K562 (cell line): Measurements from ENCODE around the gene KIF19. TPM values are rescaled to one million over a fixed set of nuclear protein-coding genes. Genes with fewer than 3 reads are reported as not detected.

Experiments used
- ATAC-seq: fragments of 200-7000 bp; cut with Tn5 transposase; 3 replicates; pipeline ENCODE4 v1.9.1; 2020; ENCODE audit warnings: moderate library complexity
- BruUV-seq: library from RNA; stranded (reverse); fragments of 400-500 nt; replicated peaks from 2 replicates; lab custom pipeline; 2021; lab: Mats Ljungman, UMichigan
- CTCF ChIA-PET: fragments of 300-600 bp; formaldehyde crosslinking; extraction: SDS; loops from one replicate; lab custom pipeline; 2021; ENCODE audit warnings: low intra/inter-chr PET ratio; lab: Yijun Ruan, JAX
- POLR2A ChIA-PET: fragments of 300-600, 350-650 bp; sonication (Branson Sonifier 250); formaldehyde crosslinking; extraction: SDS; loops from one replicate; lab custom pipeline; 2021; ENCODE audit warnings: antibody characterized with exemption, inconsistent platforms; lab: Yijun Ruan, JAX
- DNase-seq, 4 experiments: peaks; one replicate each; pipeline versions ENCODE4 v3.0.0 to v3.0.0-alpha.2; 2011 to 2018; ENCODE audit warnings: low spot score in 3 of 4, mixed read lengths in 3 of 4; ENCODE audit errors: extremely low read depth in 1 of 4
- FAIRE-seq: peaks from 2 replicates; lab custom pipeline; 2011; peaks lifted over from hg19 to GRCh38; lab: Jason Lieb, UNC
- H2AFZ ChIP-seq: 2 replicates; pipeline ENCODE4 v1.6.0; 2011; ENCODE audit warnings: low read depth, low read length, control low read depth, inconsistent platforms
- H3K27ac ChIP-seq: fragments of 200-600 bp; 3 replicates; pipeline ENCODE4 v1.8.0; 2011; ENCODE audit warnings: low read depth, mild to moderate bottlenecking, control low read depth, inconsistent platforms, low read length, moderate library complexity, mixed read lengths; ENCODE audit errors: extremely low read depth
- H3K27me3 ChIP-seq, 2 experiments: fragments of 300-600 bp in 1 of 2; 2 replicates in 1 of 2; 3 replicates in 1 of 2; pipeline versions ENCODE4 v1.6.0 to v1.8.0; 2011; ENCODE audit warnings: inconsistent platforms in 2 of 2, low read length in 2 of 2, mild to moderate bottlenecking in 1 of 2, mixed read lengths in 1 of 2, moderate library complexity in 1 of 2; ENCODE audit not compliant: control insufficient read depth in 2 of 2, insufficient read depth in 2 of 2
- H3K36me3 ChIP-seq: fragments of 300-600 bp; 3 replicates; pipeline ENCODE4 v1.8.0; 2011; ENCODE audit warnings: mild to moderate bottlenecking, low read length, inconsistent platforms; ENCODE audit not compliant: control insufficient read depth, insufficient read depth
- H3K4me1 ChIP-seq, 2 experiments: fragments of 200-600 bp in 1 of 2; replicated peaks in 1 of 2; 2 replicates in 1 of 2; 3 replicates in 1 of 2; pipeline versions ENCODE4 v1.5.1 to v1.8.0; 2011; ENCODE audit warnings: inconsistent platforms in 2 of 2, low read length in 2 of 2, mild to moderate bottlenecking in 1 of 2, mixed read lengths in 1 of 2, moderate library complexity in 1 of 2; ENCODE audit not compliant: control insufficient read depth in 2 of 2, insufficient read depth in 2 of 2
- H3K4me2 ChIP-seq: 2 replicates; pipeline ENCODE4 v1.6.1; 2011; ENCODE audit warnings: low read length, control low read depth, inconsistent platforms, mixed read lengths; ENCODE audit not compliant: insufficient read depth
- H3K4me3 ChIP-seq: fragments of 200-600 bp; sonication (generic), shearing (Covaris generic); 2 replicates; pipeline ENCODE4 v1.5.1; 2016; ENCODE audit warnings: control low read depth, inconsistent platforms
- H3K79me2 ChIP-seq: fragments of 200-600 bp; 3 replicates; pipeline ENCODE4 v1.8.0; 2011; ENCODE audit warnings: low read length, inconsistent platforms; ENCODE audit not compliant: control insufficient read depth, insufficient read depth
- H3K9ac ChIP-seq, 2 experiments: 2 replicates each; pipeline versions ENCODE4 v1.6.0 to v1.6.1; 2011; ENCODE audit warnings: low read depth in 2 of 2, low read length in 2 of 2, control low read depth in 1 of 2, inconsistent platforms in 1 of 2, mild to moderate bottlenecking in 1 of 2, mixed read lengths in 1 of 2; ENCODE audit not compliant: insufficient read depth in 1 of 2
- H3K9me1 ChIP-seq: one replicate; pipeline ENCODE4 v1.6.0; 2011; ENCODE audit warnings: inconsistent platforms, mild to moderate bottlenecking, low read length, moderate library complexity; ENCODE audit not compliant: control insufficient read depth, insufficient read depth
- H3K9me3 ChIP-seq: replicated peaks from 2 replicates; pipeline ENCODE4 v1.5.1; 2011; ENCODE audit warnings: low read depth, low read length, inconsistent platforms; ENCODE audit not compliant: control insufficient read depth, insufficient read depth
- H4K20me1 ChIP-seq: replicated peaks from 2 replicates; pipeline ENCODE4 v1.6.1; 2011; ENCODE audit warnings: low read length, inconsistent platforms, mixed read lengths; ENCODE audit not compliant: control insufficient read depth, insufficient read depth
- BRF2 ChIP-seq: IDR thresholded peaks from 3 replicates; pipeline ENCODE4 v1.6.1; 2011; ENCODE audit warnings: borderline replicate concordance, mild to moderate bottlenecking; ENCODE audit not compliant: insufficient read length, insufficient read depth
- CBFA2T2 ChIP-seq: fragments of 450-650 bp; conservative IDR thresholded peaks from 2 replicates; pipeline ENCODE4 v1.6.1; 2017; ENCODE audit warnings: mild to moderate bottlenecking
- MCM5 ChIP-seq: fragments of 450-650 bp; IDR thresholded peaks from 2 replicates; pipeline ENCODE4 v1.6.1; 2016; ENCODE audit warnings: low read depth
- SIRT6 ChIP-seq: IDR thresholded peaks from one replicate; pipeline ENCODE4 v1.6.1; 2012; ENCODE audit warnings: low read depth, mild to moderate bottlenecking, control low read depth, inconsistent platforms, low read length, moderate library complexity
- ZNF408 ChIP-seq: fragments of 250-450 bp; sonication (Bioruptor Pico); IDR thresholded peaks from 2 replicates; pipeline ENCODE4 v1.4.0; 2020; ENCODE audit warnings: low read depth, mild to moderate bottlenecking, moderate library complexity
- ZNF436 ChIP-seq: fragments of 250-450, 450-650 bp; sonication (Bioruptor Pico); formaldehyde crosslinking; IDR thresholded peaks from 2 replicates; pipeline ENCODE4 v1.7.0; 2020; ENCODE audit warnings: mild to moderate bottlenecking
- WGBS: fragments of 100-300 bp; shearing (Covaris generic); methylation state at CpG from one replicate; pipeline ENCODE4 v1.1.6; 2016; ENCODE audit warnings: low coverage, mixed read lengths; ENCODE audit not compliant: insufficient coverage; ENCODE audit errors: missing lambda C conversion rate; 5-methylcytosine and 5-hydroxymethylcytosine counted together
- in situ Hi-C: fragments of 300-500 bp; cut with MboI; formaldehyde crosslinking; loops from 4 replicates; pipeline ENCODE4 v1.15.0; 2018; ENCODE audit warnings: inconsistent platforms, mixed read lengths
- intact Hi-C: fragments of 100-400 bp; cut with micrococcal nuclease; formaldehyde crosslinking; loops from 2 replicates; pipeline ENCODE4 v1.14.2; 2022
- polyA plus RNA-seq, 8 experiments: library from polyadenylated mRNA; depleted of rRNA in 4 of 8; stranded (reverse) in 5 of 8; unstranded in 3 of 8; fragments of >200 nt; fragmentation: Nextera tagmentation in 2 of 8; fragmentation: Illumina TruSeq in 1 of 8; extraction: Ambion mirVana in 2 of 8; extraction: Trizol in 1 of 8; gene quantifications; 2 replicates each; pipeline versions ENCODE4 v1.2.1 to v1.2.3, GENCODE V29; 2011 to 2014; ENCODE audit warnings: inconsistent platforms in 1 of 8, missing spikeins in 1 of 8
- total RNA-seq, 7 experiments: library from RNA; depleted of rRNA in 6 of 7; stranded (reverse); fragments of >200 nt in 6 of 7; fragmentation: Illumina TruSeq in 2 of 7; extraction: Trizol in 2 of 7; gene quantifications; 2 replicates each; pipeline versions ENCODE4 v1.2.1 to v1.2.3, GENCODE V29; 2011 to 2021; ENCODE audit warnings: low replicate concordance in 1 of 7
- TF ChIP-seq, protein P1 (sequence below), 2 experiments: fragments of 450-650 bp in 1 of 2; IDR thresholded peaks; 2 replicates each; pipeline ENCODE4 v1.6.1; 2011 to 2017; ENCODE audit warnings: low read depth in 2 of 2, antibody characterized with exemption in 1 of 2, borderline replicate concordance in 1 of 2, low read length in 1 of 2, mild to moderate bottlenecking in 1 of 2, mixed read lengths in 1 of 2; ENCODE audit not compliant: control insufficient read depth in 1 of 2
- TF ChIP-seq, protein P2 (sequence below): fragments of 450-650 bp; conservative IDR thresholded peaks from 2 replicates; pipeline ENCODE4 v1.6.1; 2016; ENCODE audit warnings: missing genetic modification characterization, low read depth, mild to moderate bottlenecking, control low read depth, missing compliant biosample characterization

KIF19 gene
- total and polyA plus RNA-seq, 9 of the 15 experiments (the other 6 are each of a cell fraction or from before 2014, with no cell fraction given), result 0.10 TPM; not detected in 8

GRCh38 chr17:74403512-74404137 lies 77.6 kb downstream of the KIF19 start:
- ChIA-PET CTCF (no interaction called here), POLR2A (no interaction called here)
- FAIRE-seq (no peak), ATAC-seq (no peak), DNase-seq (no peak)
- 4% methylated on average over 12 of the region's 12 CpGs for WGBS
- no peaks in the 10 kb centered on the region for H3K4me1 ChIP-seq
- H3K4me2 ChIP-seq, result no peak overlapping the region
- intact Hi-C loops (no loop called here), in situ Hi-C loops (no loop called here)
- no peaks in the 10 kb centered on the region for H3K79me2 ChIP-seq
- H3K27ac ChIP-seq, result no peak overlapping the region
- H3K9me1 ChIP-seq, result no peaks in the 10 kb centered on the region
- no peak overlapping the region for H3K9ac ChIP-seq
- H3K27me3 ChIP-seq, result peaks cover 17 to 39% of the 10 kb centered on the region in 2 experiments; a peak in 3 of 5 replicates
- H3K36me3 ChIP-seq, result no peaks in the 10 kb centered on the region
- H3K9me3 ChIP-seq, result no peaks in the 10 kb centered on the region; the same call in 1 of the 2 replicates
- H2AFZ ChIP-seq, result no peak overlapping the region
- no peaks in the 10 kb centered on the region for H4K20me1 ChIP-seq
- BruUV-seq, result no TSS peak
- no peak overlapping the region for H3K4me3 ChIP-seq
- TF ChIP-seq ZNF436 (CRISPR knock-in tag) (no peak), BRF2 (no peak), MCM5 (no peak), ZNF408 (CRISPR knock-in tag) (no peak), CBFA2T2 (no peak), SIRT6 (no peak)
- TF ChIP-seq, protein P1, sequence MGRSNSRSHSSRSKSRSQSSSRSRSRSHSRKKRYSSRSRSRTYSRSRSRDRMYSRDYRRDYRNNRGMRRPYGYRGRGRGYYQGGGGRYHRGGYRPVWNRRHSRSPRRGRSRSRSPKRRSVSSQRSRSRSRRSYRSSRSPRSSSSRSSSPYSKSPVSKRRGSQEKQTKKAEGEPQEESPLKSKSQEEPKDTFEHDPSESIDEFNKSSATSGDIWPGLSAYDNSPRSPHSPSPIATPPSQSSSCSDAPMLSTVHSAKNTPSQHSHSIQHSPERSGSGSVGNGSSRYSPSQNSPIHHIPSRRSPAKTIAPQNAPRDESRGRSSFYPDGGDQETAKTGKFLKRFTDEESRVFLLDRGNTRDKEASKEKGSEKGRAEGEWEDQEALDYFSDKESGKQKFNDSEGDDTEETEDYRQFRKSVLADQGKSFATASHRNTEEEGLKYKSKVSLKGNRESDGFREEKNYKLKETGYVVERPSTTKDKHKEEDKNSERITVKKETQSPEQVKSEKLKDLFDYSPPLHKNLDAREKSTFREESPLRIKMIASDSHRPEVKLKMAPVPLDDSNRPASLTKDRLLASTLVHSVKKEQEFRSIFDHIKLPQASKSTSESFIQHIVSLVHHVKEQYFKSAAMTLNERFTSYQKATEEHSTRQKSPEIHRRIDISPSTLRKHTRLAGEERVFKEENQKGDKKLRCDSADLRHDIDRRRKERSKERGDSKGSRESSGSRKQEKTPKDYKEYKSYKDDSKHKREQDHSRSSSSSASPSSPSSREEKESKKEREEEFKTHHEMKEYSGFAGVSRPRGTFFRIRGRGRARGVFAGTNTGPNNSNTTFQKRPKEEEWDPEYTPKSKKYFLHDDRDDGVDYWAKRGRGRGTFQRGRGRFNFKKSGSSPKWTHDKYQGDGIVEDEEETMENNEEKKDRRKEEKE (IDR thresholded peaks at IDR 0.05; ENCODE audit: borderline replicate concordance in 1 of 2, control insufficient read depth in 1 of 2, low read depth in 2 of 2, low read length in 1 of 2), result no peak
- TF ChIP-seq, protein P2, sequence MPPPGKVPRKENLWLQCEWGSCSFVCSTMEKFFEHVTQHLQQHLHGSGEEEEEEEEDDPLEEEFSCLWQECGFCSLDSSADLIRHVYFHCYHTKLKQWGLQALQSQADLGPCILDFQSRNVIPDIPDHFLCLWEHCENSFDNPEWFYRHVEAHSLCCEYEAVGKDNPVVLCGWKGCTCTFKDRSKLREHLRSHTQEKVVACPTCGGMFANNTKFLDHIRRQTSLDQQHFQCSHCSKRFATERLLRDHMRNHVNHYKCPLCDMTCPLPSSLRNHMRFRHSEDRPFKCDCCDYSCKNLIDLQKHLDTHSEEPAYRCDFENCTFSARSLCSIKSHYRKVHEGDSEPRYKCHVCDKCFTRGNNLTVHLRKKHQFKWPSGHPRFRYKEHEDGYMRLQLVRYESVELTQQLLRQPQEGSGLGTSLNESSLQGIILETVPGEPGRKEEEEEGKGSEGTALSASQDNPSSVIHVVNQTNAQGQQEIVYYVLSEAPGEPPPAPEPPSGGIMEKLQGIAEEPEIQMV, result no peak
